Smooth muscle cell (in vitro differentiated cells): Measurements from ENCODE around the gene SLIT1. TPM values are rescaled to one million over a fixed set of nuclear protein-coding genes. Genes with fewer than 3 reads are reported as not detected.

Experiments
- DNase-seq: peaks from one replicate; lab custom pipeline; 2025; ENCODE audit not compliant: unreplicated experiment; lab: John Stamatoyannopoulos, UW
- H2AFZ ChIP-seq: fragments of 200-600 bp; sonication (generic); 2 replicates; pipeline ENCODE4 v1.6.0; 2016; ENCODE audit warnings: antibody characterized with exemption, low read depth, mild to moderate bottlenecking
- H3F3A ChIP-seq: fragments of 200-600 bp; sonication (generic); 2 replicates; pipeline ENCODE4 v1.6.0; 2017; ENCODE audit warnings: antibody characterized with exemption, low read depth
- H3K27ac ChIP-seq: fragments of 200-600 bp; sonication (generic); 2 replicates; pipeline ENCODE4 v1.5.1; 2016; ENCODE audit warnings: low read depth, mild to moderate bottlenecking
- H3K27me3 ChIP-seq: fragments of 200-600 bp; sonication (generic); 2 replicates; pipeline ENCODE4 v1.6.1; 2016; ENCODE audit warnings: low read depth, mild to moderate bottlenecking
- H3K36me3 ChIP-seq: fragments of 200-600 bp; sonication (generic); 2 replicates; pipeline ENCODE4 v1.5.1; 2016; ENCODE audit warnings: low read depth
- H3K4me1 ChIP-seq: fragments of 200-600 bp; sonication (generic); 2 replicates; pipeline ENCODE4 v1.5.1; 2016; ENCODE audit warnings: low read depth
- H3K4me2 ChIP-seq: fragments of 200-600 bp; sonication (generic); 2 replicates; pipeline ENCODE4 v1.6.0; 2016; ENCODE audit warnings: mild to moderate bottlenecking
- H3K4me3 ChIP-seq: fragments of 200-600 bp; sonication (generic); 2 replicates; pipeline ENCODE4 v1.5.1; 2016; ENCODE audit warnings: mild to moderate bottlenecking
- H3K79me2 ChIP-seq: fragments of 200-600 bp; sonication (generic); 2 replicates; pipeline ENCODE4 v1.6.0; 2016; ENCODE audit warnings: low read depth, mild to moderate bottlenecking
- H3K9ac ChIP-seq: fragments of 200-600 bp; sonication (generic); 2 replicates; pipeline ENCODE4 v1.6.0; 2016; ENCODE audit warnings: low read depth
- H3K9me3 ChIP-seq: fragments of 200-600 bp; sonication (generic); replicated peaks from 2 replicates; pipeline ENCODE4 v1.5.1; 2016; ENCODE audit warnings: low read depth
- H4K20me1 ChIP-seq: fragments of 200-600 bp; sonication (generic); 2 replicates; pipeline ENCODE4 v1.6.0; 2016; ENCODE audit warnings: low read depth
- CTCF ChIP-seq: fragments of 200-600 bp; sonication (generic); IDR thresholded peaks from 2 replicates; pipeline ENCODE4 v1.5.1; 2017; ENCODE audit warnings: borderline replicate concordance, mild to moderate bottlenecking, antibody characterized with exemption; ENCODE audit not compliant: insufficient read depth, poor library complexity, severe bottlenecking
- WGBS: methylation state at CpG from one replicate; pipeline ENCODE4 v1.1.7; 2016; ENCODE audit warnings: low lambda C conversion rate; 5-methylcytosine and 5-hydroxymethylcytosine counted together
- polyA plus RNA-seq: library from polyadenylated mRNA; unstranded; fragments of >200 nt; fragmentation: Nextera tagmentation; extraction: Ambion mirVana; gene quantifications from 2 replicates; pipeline ENCODE4 v1.2.1, GENCODE V29; 2016
- total RNA-seq: library from RNA; depleted of rRNA; stranded (reverse); fragments of >200 nt; gene quantifications from 2 replicates; pipeline ENCODE4 v1.2.3, GENCODE V29; 2014

The SLIT1 gene
- total and polyA plus RNA-seq, 2 experiments from 2014 or later: 0.15 TPM; not detected in 1

- Histone ChIP-seq H2AFZ (no peak overlapping the region), H3K4me2 (no peak overlapping the region), H3K79me2 (no peaks in the 10 kb centered on the region), H3K4me1 (no peaks in the 10 kb centered on the region), H3F3A (no peaks in the 10 kb centered on the region), H3K27me3 (peaks cover 99% of the 10 kb centered on the region), H3K36me3 (no peaks in the 10 kb centered on the region), H3K9ac (no peak overlapping the region), H3K27ac (no peak overlapping the region), H3K9me3 (no peaks in the 10 kb centered on the region), H3K4me3 (no peak overlapping the region), H4K20me1 (no peaks in the 10 kb centered on the region)
- WGBS: 95% methylated on average over 3 of the region's 3 CpGs
- TF ChIP-seq CTCF: no peak
- DNase-seq: no peak
Observed at GRCh38 chr10:97183314-97183713, 2.4 kb downstream of the SLIT1 start.

GRCh38 chr10:97182288-97182990, 3.3 kb downstream of the SLIT1 start:
- Histone ChIP-seq H3K9ac (no peak overlapping the region), H3K4me2 (no peak overlapping the region), H3K4me1 (no peaks in the 10 kb centered on the region), H3K27me3 (peaks cover 99% of the 10 kb centered on the region), H3F3A (no peaks in the 10 kb centered on the region), H3K36me3 (no peaks in the 10 kb centered on the region), H3K79me2 (no peaks in the 10 kb centered on the region), H3K9me3 (no peaks in the 10 kb centered on the region), H2AFZ (no peak overlapping the region), H3K27ac (no peak overlapping the region), H4K20me1 (no peaks in the 10 kb centered on the region), H3K4me3 (no peak overlapping the region)
- no peak for DNase-seq
- WGBS: 88% methylated on average over 10 of the region's 10 CpGs
- TF ChIP-seq CTCF: no peak

GRCh38 chr10:97180986-97181385, 4.8 kb downstream of the SLIT1 start:
- no peaks in the 10 kb centered on the region for H3K36me3 ChIP-seq
- no peak overlapping the region for H3K4me2 ChIP-seq
- peaks cover 96% of the 10 kb centered on the region for H3K27me3 ChIP-seq
- H3K9ac ChIP-seq: no peak overlapping the region
- no peak overlapping the region for H3K27ac ChIP-seq
- no peaks in the 10 kb centered on the region for H3K79me2 ChIP-seq
- H4K20me1 ChIP-seq: no peaks in the 10 kb centered on the region
- no peaks in the 10 kb centered on the region for H3K4me1 ChIP-seq
- no peaks in the 10 kb centered on the region for H3F3A ChIP-seq
- no peaks in the 10 kb centered on the region for H3K9me3 ChIP-seq
- WGBS: 91% methylated on average over 10 of the region's 10 CpGs
- no peak overlapping the region for H3K4me3 ChIP-seq
- no peak overlapping the region for H2AFZ ChIP-seq
- DNase-seq: no peak
- no peak for TF ChIP-seq CTCF

GRCh38 chr10:97180363-97180755, 5.4 kb downstream of the SLIT1 start:
- H3F3A ChIP-seq: no peaks in the 10 kb centered on the region
- no peak for DNase-seq
- no peaks in the 10 kb centered on the region for H3K36me3 ChIP-seq
- no peak overlapping the region for H3K4me2 ChIP-seq
- H4K20me1 ChIP-seq: no peaks in the 10 kb centered on the region
- H3K4me3 ChIP-seq: no peak overlapping the region
- H2AFZ ChIP-seq: no peak overlapping the region
- no peak overlapping the region for H3K27ac ChIP-seq
- no peak for TF ChIP-seq CTCF
- 79% methylated on average over 8 of the region's 8 CpGs for WGBS
- no peak overlapping the region for H3K9ac ChIP-seq
- no peaks in the 10 kb centered on the region for H3K4me1 ChIP-seq
- H3K79me2 ChIP-seq: no peaks in the 10 kb centered on the region
- H3K27me3 ChIP-seq: peaks cover 89% of the 10 kb centered on the region
- H3K9me3 ChIP-seq: no peaks in the 10 kb centered on the region
